Measurements from ENCODE around the gene DAAM1. TPM values are rescaled to one million over a fixed set of nuclear protein-coding genes. Genes with fewer than 3 reads are reported as not detected.

The DAAM1 gene
- polyA plus RNA-seq, 3 donors from 2014 or later: 7.3 to 14.2 (median 12.1) TPM

GRCh38 chr14:59214702-59215302 lies 26.3 kb downstream of the DAAM1 start:
- Mint-ChIP-seq H3K9me3 (no peaks in the 10 kb centered on the region), H3K4me3 (no peak overlapping the region), H3K27ac (no peak overlapping the region), H3K4me1 (peaks cover 11 to 31% of the 10 kb centered on the region in 2 donors), H3K27me3 (ENCODE audit: low read depth in 3 of 3) (no peaks in the 10 kb centered on the region), H3K36me3 (no peaks in the 10 kb centered on the region)
- no peak for DNase-seq

- no peak for DNase-seq
- Mint-ChIP-seq H3K9me3 (no peaks in the 10 kb centered on the region), H3K27me3 (ENCODE audit: low read depth in 3 of 3) (no peaks in the 10 kb centered on the region), H3K27ac (peak overlapping the region in 1 of 6 donors; percentile 6), H3K4me3 (no peak overlapping the region), H3K4me1 (peaks cover 11 to 31% of the 10 kb centered on the region in 2 donors), H3K36me3 (no peaks in the 10 kb centered on the region)
Measured at GRCh38 chr14:59215322-59215721, 26.9 kb downstream of the DAAM1 start.

- no peaks in the 10 kb centered on the region for H3K27me3 Mint-ChIP-seq (ENCODE audit: low read depth in 3 of 3)
- H3K27ac Mint-ChIP-seq: peak overlapping the region in 1 of 6 donors; percentile 25
- no peak overlapping the region for H3K4me3 Mint-ChIP-seq
- H3K9me3 Mint-ChIP-seq: no peaks in the 10 kb centered on the region
- no peak for DNase-seq
- H3K4me1 Mint-ChIP-seq: peaks cover 11 to 26% of the 10 kb centered on the region in 2 donors
- no peaks in the 10 kb centered on the region for H3K36me3 Mint-ChIP-seq
Measured at GRCh38 chr14:59215757-59216156, 27.3 kb downstream of the DAAM1 start.

- H3K9me3 Mint-ChIP-seq: no peaks in the 10 kb centered on the region
- no peak for DNase-seq
- no peak overlapping the region for H3K4me3 Mint-ChIP-seq
- H3K27ac Mint-ChIP-seq: peak overlapping the region in 1 of 6 donors; percentile 13
- H3K27me3 Mint-ChIP-seq (ENCODE audit: low read depth in 3 of 3): no peaks in the 10 kb centered on the region
- no peaks in the 10 kb centered on the region for H3K36me3 Mint-ChIP-seq
- H3K4me1 Mint-ChIP-seq: peaks cover 9 to 15% of the 10 kb centered on the region in 2 donors
Measured at GRCh38 chr14:59217011-59217410, 28.5 kb downstream of the DAAM1 start.

- no peak overlapping the region for H3K4me3 Mint-ChIP-seq
- H3K36me3 Mint-ChIP-seq: no peaks in the 10 kb centered on the region
- no peak for DNase-seq
- H3K9me3 Mint-ChIP-seq: no peaks in the 10 kb centered on the region
- peaks cover 0 to 6% of the 10 kb centered on the region in 2 donors for H3K4me1 Mint-ChIP-seq
- no peak overlapping the region for H3K27ac Mint-ChIP-seq
- peaks cover 0 to 1% (median 0%) of the 10 kb centered on the region in 3 donors for H3K27me3 Mint-ChIP-seq (ENCODE audit: low read depth in 3 of 3)
Measured at GRCh38 chr14:59221568-59221967, 33.1 kb downstream of the DAAM1 start.

- Mint-ChIP-seq H3K27ac (no peak overlapping the region), H3K4me3 (no peak overlapping the region), H3K4me1 (peaks cover 12 to 14% of the 10 kb centered on the region in 2 donors), H3K9me3 (no peaks in the 10 kb centered on the region), H3K36me3 (peaks cover 0 to 3% (median 0%) of the 10 kb centered on the region in 3 donors), H3K27me3 (ENCODE audit: low read depth in 3 of 3) (peaks cover 0 to 1% (median 0%) of the 10 kb centered on the region in 3 donors)
- no peak for DNase-seq
Measured at GRCh38 chr14:59224341-59224740, 35.9 kb downstream of the DAAM1 start.

- Mint-ChIP-seq H3K4me1 (peaks cover 21 to 24% of the 10 kb centered on the region in 2 donors), H3K4me3 (no peak overlapping the region), H3K27ac (no peak overlapping the region), H3K27me3 (ENCODE audit: low read depth in 3 of 3) (peaks cover 0 to 1% (median 0%) of the 10 kb centered on the region in 3 donors), H3K36me3 (peaks cover 0 to 3% (median 0%) of the 10 kb centered on the region in 3 donors), H3K9me3 (no peaks in the 10 kb centered on the region)
- no peak for DNase-seq
Measured at GRCh38 chr14:59225281-59225680, 36.8 kb downstream of the DAAM1 start.

- Mint-ChIP-seq H3K36me3 (peaks cover 0 to 3% (median 0%) of the 10 kb centered on the region in 3 donors), H3K27me3 (ENCODE audit: low read depth in 3 of 3) (peaks cover 0 to 1% (median 0%) of the 10 kb centered on the region in 3 donors), H3K4me1 (peaks cover 24 to 27% of the 10 kb centered on the region in 2 donors), H3K27ac (no peak overlapping the region), H3K4me3 (no peak overlapping the region), H3K9me3 (no peaks in the 10 kb centered on the region)
- DNase-seq: no peak
Measured at GRCh38 chr14:59228421-59228820, 40.0 kb downstream of the DAAM1 start.

GRCh38 chr14:59229653-59230406 lies 41.4 kb downstream of the DAAM1 start:
- Mint-ChIP-seq H3K4me1 (peaks cover 24 to 27% of the 10 kb centered on the region in 2 donors), H3K4me3 (no peak overlapping the region), H3K27me3 (ENCODE audit: low read depth in 3 of 3) (no peaks in the 10 kb centered on the region), H3K27ac (peak overlapping the region in 2 of 6 donors; percentile 3 to 36), H3K36me3 (peaks cover 0 to 3% (median 0%) of the 10 kb centered on the region in 3 donors), H3K9me3 (peaks cover 0 to 1% (median 0%) of the 10 kb centered on the region in 6 donors)
- no peak for DNase-seq

GRCh38 chr14:59236195-59236594 lies 47.7 kb downstream of the DAAM1 start:
- H3K27ac Mint-ChIP-seq: no peak overlapping the region
- DNase-seq: no peak
- H3K4me1 Mint-ChIP-seq: peaks cover 2 to 8% of the 10 kb centered on the region in 2 donors
- H3K36me3 Mint-ChIP-seq: no peaks in the 10 kb centered on the region
- no peaks in the 10 kb centered on the region for H3K27me3 Mint-ChIP-seq (ENCODE audit: low read depth in 3 of 3)
- H3K9me3 Mint-ChIP-seq: peaks cover 0 to 1% (median 0%) of the 10 kb centered on the region in 6 donors
- H3K4me3 Mint-ChIP-seq: no peak overlapping the region

- no peaks in the 10 kb centered on the region for H3K27me3 Mint-ChIP-seq (ENCODE audit: low read depth in 3 of 3)
- H3K36me3 Mint-ChIP-seq: no peaks in the 10 kb centered on the region
Measured at GRCh38 chr14:59238216-59238615, 49.7 kb downstream of the DAAM1 start.

GRCh38 chr14:59239022-59239421 lies 50.6 kb downstream of the DAAM1 start:
- no peak overlapping the region for H3K4me3 Mint-ChIP-seq
- no peaks in the 10 kb centered on the region for H3K36me3 Mint-ChIP-seq
- H3K9me3 Mint-ChIP-seq: no peaks in the 10 kb centered on the region
- DNase-seq: no peak
- peaks cover 0 to 8% of the 10 kb centered on the region in 2 donors for H3K4me1 Mint-ChIP-seq
- no peaks in the 10 kb centered on the region for H3K27me3 Mint-ChIP-seq (ENCODE audit: low read depth in 3 of 3)
- H3K27ac Mint-ChIP-seq: no peak overlapping the region

More at GRCh38 chr14:59238216-59238615, 49.7 kb downstream of the DAAM1 start:
- Mint-ChIP-seq H3K4me1 (peaks cover 0 to 8% of the 10 kb centered on the region in 2 donors), H3K4me3 (no peak overlapping the region), H3K27ac (no peak overlapping the region), H3K9me3 (peaks cover 0 to 1% (median 0%) of the 10 kb centered on the region in 6 donors)
- no peak for DNase-seq

GRCh38 chr14:59240356-59240755 lies 51.9 kb downstream of the DAAM1 start:
- no peaks in the 10 kb centered on the region for H3K9me3 Mint-ChIP-seq
- no peak for DNase-seq
- H3K27me3 Mint-ChIP-seq (ENCODE audit: low read depth in 3 of 3): no peaks in the 10 kb centered on the region
- H3K36me3 Mint-ChIP-seq: no peaks in the 10 kb centered on the region
- no peak overlapping the region for H3K27ac Mint-ChIP-seq
- H3K4me1 Mint-ChIP-seq: peaks cover 0 to 8% of the 10 kb centered on the region in 2 donors
- no peak overlapping the region for H3K4me3 Mint-ChIP-seq

- Mint-ChIP-seq H3K36me3 (no peaks in the 10 kb centered on the region), H3K4me1 (peaks cover 3 to 12% of the 10 kb centered on the region in 2 donors)
Measured at GRCh38 chr14:59241121-59241520, 52.7 kb downstream of the DAAM1 start.

More at GRCh38 chr14:59241121-59241520, 52.7 kb downstream of the DAAM1 start:
- Mint-ChIP-seq H3K27me3 (ENCODE audit: low read depth in 3 of 3) (no peaks in the 10 kb centered on the region), H3K4me3 (no peak overlapping the region), H3K27ac (no peak overlapping the region), H3K9me3 (no peaks in the 10 kb centered on the region)
- DNase-seq: no peak

Data from immature natural killer cell (primary cell).